ENCODE measurements around the gene CD99L2. TPM values are rescaled to one million over a fixed set of nuclear protein-coding genes. Genes with fewer than 3 reads are reported as not detected.

Gene CD99L2
- total RNA-seq, 1 donor from 2014 or later: 23.8 TPM

GRCh38 chrX:150761176-150761818 lies 137.2 kb downstream of the CD99L2 start:
- DNase-seq (ENCODE audit: extremely low spot score in 2 of 2): no peak
- Histone ChIP-seq H3K4me1 (no peaks in the 10 kb centered on the region), H3K27me3 (no peaks in the 10 kb centered on the region), H3K36me3 (peaks cover 0 to under 1% of the 10 kb centered on the region in 2 donors), H3K4me3 (no peak overlapping the region), H3K9me3 (no peaks in the 10 kb centered on the region), H3K27ac (no peak overlapping the region)
- intact Hi-C loops (cut with DNase I): no loop called here
- TF ChIP-seq POLR2AphosphoS5 (IDR thresholded peaks at IDR 0.05; ENCODE audit: insufficient read depth in 1 of 2, low read depth in 1 of 2) (no peak), CTCF (IDR thresholded peaks at IDR 0.05) (no peak), POLR2A (IDR thresholded peaks at IDR 0.05) (no peak)

- intact Hi-C loops (cut with DNase I): no loop called here
Measured at GRCh38 chrX:150759568-150760416, 138.7 kb downstream of the CD99L2 start.

GRCh38 chrX:150757371-150757770 lies 141.1 kb downstream of the CD99L2 start:
- no peaks in the 10 kb centered on the region for H3K4me1 ChIP-seq
- H3K27ac ChIP-seq: no peak overlapping the region
- intact Hi-C loops (cut with DNase I): no loop called here
- no peak for DNase-seq (ENCODE audit: extremely low spot score in 2 of 2)
- H3K4me3 ChIP-seq: no peak overlapping the region
- TF ChIP-seq CTCF (IDR thresholded peaks at IDR 0.05): no peak
- TF ChIP-seq POLR2AphosphoS5 (IDR thresholded peaks at IDR 0.05; ENCODE audit: insufficient read depth in 1 of 2, low read depth in 1 of 2): no peak
- TF ChIP-seq POLR2A (IDR thresholded peaks at IDR 0.05): no peak
- H3K9me3 ChIP-seq: no peaks in the 10 kb centered on the region
- H3K27me3 ChIP-seq: no peaks in the 10 kb centered on the region
- peaks cover 0 to 6% of the 10 kb centered on the region in 2 donors for H3K36me3 ChIP-seq

More at GRCh38 chrX:150759568-150760416, 138.7 kb downstream of the CD99L2 start:
- no peak for DNase-seq (ENCODE audit: extremely low spot score in 2 of 2)
- no peaks in the 10 kb centered on the region for H3K27me3 ChIP-seq
- no peak overlapping the region for H3K4me3 ChIP-seq
- H3K4me1 ChIP-seq: no peaks in the 10 kb centered on the region
- H3K9me3 ChIP-seq: no peaks in the 10 kb centered on the region
- no peak overlapping the region for H3K27ac ChIP-seq
- TF ChIP-seq POLR2AphosphoS5 (IDR thresholded peaks at IDR 0.05; ENCODE audit: insufficient read depth in 1 of 2, low read depth in 1 of 2) (no peak), POLR2A (IDR thresholded peaks at IDR 0.05) (no peak), CTCF (IDR thresholded peaks at IDR 0.05) (no peak)
- H3K36me3 ChIP-seq: peaks cover 0 to 6% of the 10 kb centered on the region in 2 donors

GRCh38 chrX:150753968-150754367 lies 144.5 kb downstream of the CD99L2 start:
- Histone ChIP-seq H3K36me3 (peaks cover 0 to 6% of the 10 kb centered on the region in 2 donors), H3K27me3 (no peaks in the 10 kb centered on the region), H3K4me1 (no peaks in the 10 kb centered on the region), H3K4me3 (no peak overlapping the region), H3K27ac (no peak overlapping the region), H3K9me3 (no peaks in the 10 kb centered on the region)
- TF ChIP-seq POLR2A (IDR thresholded peaks at IDR 0.05) (no peak), CTCF (IDR thresholded peaks at IDR 0.05) (no peak), POLR2AphosphoS5 (IDR thresholded peaks at IDR 0.05; ENCODE audit: insufficient read depth in 1 of 2, low read depth in 1 of 2) (no peak)
- intact Hi-C loops (cut with DNase I): no loop called here
- no peak for DNase-seq (ENCODE audit: extremely low spot score in 2 of 2)

GRCh38 chrX:150753357-150753756 lies 145.1 kb downstream of the CD99L2 start:
- no peaks in the 10 kb centered on the region for H3K9me3 ChIP-seq
- no peaks in the 10 kb centered on the region for H3K4me1 ChIP-seq
- no peaks in the 10 kb centered on the region for H3K27me3 ChIP-seq
- H3K4me3 ChIP-seq: no peak overlapping the region
- H3K27ac ChIP-seq: no peak overlapping the region
- intact Hi-C loops (cut with DNase I): no loop called here
- DNase-seq (ENCODE audit: extremely low spot score in 2 of 2): no peak
- TF ChIP-seq POLR2A (IDR thresholded peaks at IDR 0.05) (no peak), CTCF (IDR thresholded peaks at IDR 0.05) (no peak), POLR2AphosphoS5 (IDR thresholded peaks at IDR 0.05; ENCODE audit: insufficient read depth in 1 of 2, low read depth in 1 of 2) (no peak)
- peaks cover 0 to 6% of the 10 kb centered on the region in 2 donors for H3K36me3 ChIP-seq
